Keratinocyte (primary cell): Measurements from ENCODE around the gene STX19. TPM values are rescaled to one million over a fixed set of nuclear protein-coding genes. Genes with fewer than 3 reads are reported as not detected.

Experiments used
- DNase-seq: peaks from one replicate; pipeline ENCODE4 v3.0.0-alpha.2; 2011; ENCODE audit warnings: low read depth, missing footprints, low spot score
- FAIRE-seq: peaks from 2 replicates; lab custom pipeline; 2011; peaks lifted over from hg19 to GRCh38; lab: Jason Lieb, UNC
- H2AFZ ChIP-seq: 2 replicates; pipeline ENCODE4 v1.6.0; 2012; ENCODE audit warnings: low read length, control low read depth, inconsistent platforms; ENCODE audit not compliant: control insufficient read depth
- H3K27ac ChIP-seq: 2 replicates; pipeline ENCODE4 v1.5.1; 2011; ENCODE audit warnings: low read length; ENCODE audit not compliant: control insufficient read depth, insufficient read depth
- H3K27me3 ChIP-seq: 3 replicates; pipeline ENCODE4 v1.6.0; 2011; ENCODE audit warnings: low read length; ENCODE audit not compliant: control insufficient read depth, insufficient read depth; ENCODE audit errors: extremely low read depth
- H3K36me3 ChIP-seq, 2 experiments: 2 replicates in 1 of 2; 3 replicates in 1 of 2; pipeline ENCODE4 v1.5.1; 2011; ENCODE audit warnings: low read length in 2 of 2, mild to moderate bottlenecking in 1 of 2; ENCODE audit not compliant: control insufficient read depth in 2 of 2, insufficient read depth in 2 of 2; ENCODE audit errors: extremely low read depth in 1 of 2
- H3K4me1 ChIP-seq: 3 replicates; pipeline ENCODE4 v1.5.1; 2011; ENCODE audit warnings: low read length; ENCODE audit not compliant: control insufficient read depth, insufficient read depth; ENCODE audit errors: extremely low read depth
- H3K4me2 ChIP-seq: 3 replicates; pipeline ENCODE4 v1.6.0; 2011; ENCODE audit warnings: low read depth, low read length; ENCODE audit not compliant: control insufficient read depth, insufficient read depth; ENCODE audit errors: extremely low read depth
- H3K4me3 ChIP-seq, 3 experiments: fragments of 200-600 bp in 1 of 3; sonication (generic) in 1 of 3; 2 replicates in 2 of 3; 3 replicates in 1 of 3; pipeline ENCODE4 v1.5.1; 2011 to 2016; ENCODE audit warnings: low read length in 3 of 3, mild to moderate bottlenecking in 3 of 3, control low read depth in 2 of 3, inconsistent platforms in 1 of 3, low read depth in 1 of 3, mixed read lengths in 1 of 3, mixed run types in 1 of 3, moderate library complexity in 1 of 3; ENCODE audit not compliant: control insufficient read depth in 2 of 3, insufficient read depth in 2 of 3; ENCODE audit errors: extremely low read depth in 1 of 3
- H3K79me2 ChIP-seq: 2 replicates; pipeline ENCODE4 v1.6.0; 2012; ENCODE audit warnings: low read length; ENCODE audit not compliant: control insufficient read depth, insufficient read depth
- H3K9ac ChIP-seq: 3 replicates; pipeline ENCODE4 v1.6.0; 2011; ENCODE audit warnings: low read length; ENCODE audit not compliant: control insufficient read depth, insufficient read depth; ENCODE audit errors: extremely low read depth
- H3K9me1 ChIP-seq: 3 replicates; pipeline ENCODE4 v1.6.0; 2011; ENCODE audit warnings: low read length; ENCODE audit not compliant: control insufficient read depth, insufficient read depth; ENCODE audit errors: extremely low read depth
- H3K9me3 ChIP-seq: 2 replicates; pipeline ENCODE4 v1.5.1; 2012; ENCODE audit warnings: low read depth, low read length; ENCODE audit not compliant: control insufficient read depth
- H4K20me1 ChIP-seq: 3 replicates; pipeline ENCODE4 v1.6.0; 2011; ENCODE audit warnings: low read length; ENCODE audit not compliant: control insufficient read depth, insufficient read depth; ENCODE audit errors: extremely low read depth
- EZH2 ChIP-seq: IDR thresholded peaks from one replicate; pipeline ENCODE4 v1.6.1; 2012; ENCODE audit warnings: inconsistent platforms, mild to moderate bottlenecking, low read length, moderate library complexity
- dilution Hi-C: fragments of 300-500 bp; cut with MboI; formaldehyde crosslinking; loops from one replicate; pipeline ENCODE4 v1.7.0; 2020; ENCODE audit warnings: low sequenced_read_pairs; ENCODE audit not compliant: extremely low pct_ligation_motif_present
- polyA plus RNA-seq, 5 experiments: library from polyadenylated mRNA; depleted of rRNA in 3 of 5; stranded (reverse) in 3 of 5; stranded (forward) in 1 of 5; unstranded in 1 of 5; fragments of >200 nt; gene quantifications; 1 replicate in 1 of 5; 2 replicates in 3 of 5; 3 replicates in 1 of 5; pipeline versions ENCODE4 v1.2.1 to v1.2.3, GENCODE V29; 2011 to 2012; ENCODE audit warnings: missing spikeins in 2 of 5, low read depth in 1 of 5, low replicate concordance in 1 of 5
- TF ChIP-seq, protein P1 (sequence below), 3 experiments: IDR thresholded peaks in 1 of 3; conservative IDR thresholded peaks in 1 of 3; optimal IDR thresholded peaks in 1 of 3; 2 replicates in 2 of 3; 3 replicates in 1 of 3; pipeline versions ENCODE3 to v1.5.1; 2011; ENCODE audit warnings: low read length in 3 of 3, mild to moderate bottlenecking in 3 of 3, moderate library complexity in 2 of 3, control low read depth in 1 of 3, inconsistent platforms in 1 of 3; ENCODE audit not compliant: insufficient read depth in 2 of 3; ENCODE audit errors: extremely low read depth in 1 of 3

The STX19 gene
- polyA plus RNA-seq, 1 donor (not counting 4 experiments of a cell fraction or from before 2014, with no cell fraction given), result 0.30 TPM

- DNase-seq (no peak), FAIRE-seq (no peak)
- H3K9ac ChIP-seq, result no peak overlapping the region
- no peak overlapping the region for H3K27ac ChIP-seq
- H3K27me3 ChIP-seq, result no peaks in the 10 kb centered on the region
- no peak overlapping the region for H3K4me2 ChIP-seq
- H3K4me3 ChIP-seq, result no peak overlapping the region
- H3K9me1 ChIP-seq, result no peaks in the 10 kb centered on the region
- H3K4me1 ChIP-seq, result no peaks in the 10 kb centered on the region
- no peaks in the 10 kb centered on the region for H4K20me1 ChIP-seq
- no peak overlapping the region for H2AFZ ChIP-seq
- no peaks in the 10 kb centered on the region for H3K36me3 ChIP-seq
- no peaks in the 10 kb centered on the region for H3K9me3 ChIP-seq
- TF ChIP-seq, protein P1, sequence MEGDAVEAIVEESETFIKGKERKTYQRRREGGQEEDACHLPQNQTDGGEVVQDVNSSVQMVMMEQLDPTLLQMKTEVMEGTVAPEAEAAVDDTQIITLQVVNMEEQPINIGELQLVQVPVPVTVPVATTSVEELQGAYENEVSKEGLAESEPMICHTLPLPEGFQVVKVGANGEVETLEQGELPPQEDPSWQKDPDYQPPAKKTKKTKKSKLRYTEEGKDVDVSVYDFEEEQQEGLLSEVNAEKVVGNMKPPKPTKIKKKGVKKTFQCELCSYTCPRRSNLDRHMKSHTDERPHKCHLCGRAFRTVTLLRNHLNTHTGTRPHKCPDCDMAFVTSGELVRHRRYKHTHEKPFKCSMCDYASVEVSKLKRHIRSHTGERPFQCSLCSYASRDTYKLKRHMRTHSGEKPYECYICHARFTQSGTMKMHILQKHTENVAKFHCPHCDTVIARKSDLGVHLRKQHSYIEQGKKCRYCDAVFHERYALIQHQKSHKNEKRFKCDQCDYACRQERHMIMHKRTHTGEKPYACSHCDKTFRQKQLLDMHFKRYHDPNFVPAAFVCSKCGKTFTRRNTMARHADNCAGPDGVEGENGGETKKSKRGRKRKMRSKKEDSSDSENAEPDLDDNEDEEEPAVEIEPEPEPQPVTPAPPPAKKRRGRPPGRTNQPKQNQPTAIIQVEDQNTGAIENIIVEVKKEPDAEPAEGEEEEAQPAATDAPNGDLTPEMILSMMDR (optimal IDR thresholded peaks at IDR 0.05 in 1 of 3, IDR thresholded peaks at IDR 0.05 in 1 of 3, conservative IDR thresholded peaks at IDR 0.05 in 1 of 3; ENCODE audit: extremely low read depth in 1 of 3, insufficient read depth in 2 of 3, low read length in 3 of 3), result no peak
- no peak for TF ChIP-seq EZH2
- dilution Hi-C loops, result no loop called here
- peaks cover 2% of the 10 kb centered on the region for H3K79me2 ChIP-seq
Measured at GRCh38 chr3:93991631-93992030, 36.8 kb downstream of the STX19 start.

- Histone ChIP-seq H4K20me1 (no peaks in the 10 kb centered on the region), H3K4me1 (no peaks in the 10 kb centered on the region), H3K9me1 (no peaks in the 10 kb centered on the region), H3K4me2 (no peak overlapping the region), H3K27ac (no peak overlapping the region), H2AFZ (no peak overlapping the region), H3K79me2 (peaks cover 4% of the 10 kb centered on the region), H3K4me3 (no peak overlapping the region), H3K9me3 (no peaks in the 10 kb centered on the region), H3K36me3 (no peaks in the 10 kb centered on the region), H3K9ac (no peak overlapping the region), H3K27me3 (no peaks in the 10 kb centered on the region)
- DNase-seq, result no peak
- no peak for TF ChIP-seq EZH2
- TF ChIP-seq, protein P1 (optimal IDR thresholded peaks at IDR 0.05 in 1 of 3, IDR thresholded peaks at IDR 0.05 in 1 of 3, conservative IDR thresholded peaks at IDR 0.05 in 1 of 3; ENCODE audit: extremely low read depth in 1 of 3, insufficient read depth in 2 of 3, low read length in 3 of 3), result no peak
- FAIRE-seq, result no peak
- dilution Hi-C loops, result no loop called here
Measured at GRCh38 chr3:93989241-93989640, 39.2 kb downstream of the STX19 start.
